ENCODE data around the gene GRK7.
"Not testable (repeated sequence)": the region's sequence is repeated elsewhere in the genome, so short reads cannot be mapped to it uniquely, and the experiment has no call there.

Gene GRK7

GRCh38 chr3:141796081-141796888 lies 33.1 kb downstream of the GRK7 start:
- DNase-seq (ENCODE audit: low read depth): peak; percentile 55

- peak; percentile 44 for DNase-seq (ENCODE audit: low read depth)
Observed at GRCh38 chr3:141796889-141797781, 33.9 kb downstream of the GRK7 start.

GRCh38 chr3:141797819-141798447 lies 34.7 kb downstream of the GRK7 start:
- no peak for DNase-seq (ENCODE audit: low read depth)

GRCh38 chr3:141798448-141798845 lies 35.2 kb downstream of the GRK7 start:
- DNase-seq (ENCODE audit: low read depth): peak; percentile 14

- no peak for DNase-seq (ENCODE audit: low read depth)
Observed at GRCh38 chr3:141802316-141803077, 39.3 kb downstream of the GRK7 start.

- DNase-seq (ENCODE audit: low read depth): not testable (repeated sequence)
Observed at GRCh38 chr3:141803538-141803937, 40.3 kb downstream of the GRK7 start.

- DNase-seq (ENCODE audit: low read depth): no peak
Observed at GRCh38 chr3:141804447-141804777, 41.2 kb downstream of the GRK7 start.

- DNase-seq (ENCODE audit: low read depth): no peak
Observed at GRCh38 chr3:141804778-141805639, 41.8 kb downstream of the GRK7 start.

GRCh38 chr3:141807277-141808033 lies 44.2 kb downstream of the GRK7 start:
- no peak for DNase-seq (ENCODE audit: low read depth)

- DNase-seq (ENCODE audit: low read depth): no peak
Observed at GRCh38 chr3:141808586-141808985, 45.4 kb downstream of the GRK7 start.

- no peak for DNase-seq (ENCODE audit: low read depth)
Observed at GRCh38 chr3:141810161-141810560, 47.0 kb downstream of the GRK7 start.

- no peak for DNase-seq (ENCODE audit: low read depth)
Observed at GRCh38 chr3:141811348-141811747, 48.1 kb downstream of the GRK7 start.

- no peak for DNase-seq (ENCODE audit: low read depth)
Observed at GRCh38 chr3:141812084-141812483, 48.9 kb downstream of the GRK7 start.

- no peak for DNase-seq (ENCODE audit: low read depth)
Observed at GRCh38 chr3:141812586-141812985, 49.4 kb downstream of the GRK7 start.

Data from iris pigment epithelial cell (primary cell).